BJ (cell line): Measurements from ENCODE around the gene COL23A1. TPM values are rescaled to one million over a fixed set of nuclear protein-coding genes. Genes with fewer than 3 reads are reported as not detected.

Source experiments
- CTCF ChIA-PET: fragments of 350-600 bp; formaldehyde crosslinking; extraction: SDS; loops from one replicate; lab custom pipeline; 2021; ENCODE audit warnings: antibody characterized with exemption, inconsistent platforms; lab: Yijun Ruan, JAX
- POLR2A ChIA-PET: fragments of 300-600 bp; sonication (Branson Sonifier 250); formaldehyde crosslinking; extraction: SDS; loops from one replicate; lab custom pipeline; 2021; ENCODE audit warnings: antibody characterized with exemption; lab: Charles Lee
- DNase-seq: peaks from one replicate; pipeline ENCODE4 v3.0.0-alpha.2; 2011; ENCODE audit warnings: low read depth
- H3K27me3 ChIP-seq: 2 replicates; pipeline ENCODE4 v1.6.0; 2011; ENCODE audit warnings: low read length; ENCODE audit not compliant: control insufficient read depth, insufficient read depth
- H3K36me3 ChIP-seq: 2 replicates; pipeline ENCODE4 v1.5.1; 2011; ENCODE audit warnings: low read length; ENCODE audit not compliant: control insufficient read depth, insufficient read depth
- H3K4me3 ChIP-seq: 2 replicates; pipeline ENCODE4 v1.5.1; 2011; ENCODE audit warnings: low read depth, mild to moderate bottlenecking, control low read depth, low read length
- CTCF ChIP-seq: IDR thresholded peaks from 2 replicates; pipeline ENCODE4 v1.5.1; 2011; ENCODE audit warnings: low read depth, mild to moderate bottlenecking, control low read depth, inconsistent platforms, low read length, moderate library complexity; ENCODE audit not compliant: insufficient read depth
- polyA plus RNA-seq: library from polyadenylated mRNA; depleted of rRNA; stranded (reverse); fragments of >200 nt; gene quantifications from 2 replicates; pipeline ENCODE4 v1.2.3, GENCODE V29; 2011

Gene COL23A1
- polyA plus RNA-seq, 1 experiment = not detected

GRCh38 chr5:178582291-178582690 is 7.9 kb downstream of the COL23A1 start:
- no peak overlapping the region for H3K4me3 ChIP-seq
- POLR2A ChIA-PET = no interaction called here
- no peaks in the 10 kb centered on the region for H3K36me3 ChIP-seq
- DNase-seq = no peak
- CTCF ChIA-PET = no interaction called here
- TF ChIP-seq CTCF = no peak
- H3K27me3 ChIP-seq = no peaks in the 10 kb centered on the region

GRCh38 chr5:178581621-178582020 is 8.6 kb downstream of the COL23A1 start:
- ChIA-PET POLR2A (no interaction called here), CTCF (no interaction called here)
- TF ChIP-seq CTCF = no peak
- Histone ChIP-seq H3K4me3 (no peak overlapping the region), H3K36me3 (no peaks in the 10 kb centered on the region), H3K27me3 (no peaks in the 10 kb centered on the region)
- no peak for DNase-seq

GRCh38 chr5:178580271-178580955 is 9.8 kb downstream of the COL23A1 start:
- Histone ChIP-seq H3K27me3 (no peaks in the 10 kb centered on the region), H3K4me3 (no peak overlapping the region), H3K36me3 (no peaks in the 10 kb centered on the region)
- POLR2A ChIA-PET = no interaction called here
- DNase-seq = no peak
- CTCF ChIA-PET = no interaction called here
- no peak for TF ChIP-seq CTCF

- no peak for TF ChIP-seq CTCF
- no peak for DNase-seq
- ChIA-PET POLR2A (no interaction called here), CTCF (interaction anchor here (0.6 kb wide), 1 partner anchor 166 kb away, joined by 4 read pairs; no protein-coding TSS in a partner anchor)
- Histone ChIP-seq H3K27me3 (no peaks in the 10 kb centered on the region), H3K36me3 (no peaks in the 10 kb centered on the region), H3K4me3 (no peak overlapping the region)
Measured at GRCh38 chr5:178577944-178578343, 12.2 kb downstream of the COL23A1 start.

GRCh38 chr5:178577376-178577839 is 12.8 kb downstream of the COL23A1 start:
- CTCF ChIA-PET = no interaction called here
- TF ChIP-seq CTCF = no peak
- POLR2A ChIA-PET = no interaction called here
- Histone ChIP-seq H3K27me3 (no peaks in the 10 kb centered on the region), H3K36me3 (no peaks in the 10 kb centered on the region), H3K4me3 (no peak overlapping the region)
- no peak for DNase-seq
